ENCODE results near the gene PRTFDC1. TPM values are rescaled to one million over a fixed set of nuclear protein-coding genes. Genes with fewer than 3 reads are reported as not detected.
A peak's percentile ranks its signal among the peaks of the same experiment; 100 is the strongest.
"Not testable (repeated sequence)": the region's sequence is repeated elsewhere in the genome, so short reads cannot be mapped to it uniquely, and the experiment has no call there.

Gene PRTFDC1
- polyA plus RNA-seq, 3 donors, result 43.1 to 51.9 (median 48.3) TPM

- DNase-seq (ENCODE audit: low read depth in 3 of 3, low spot score in 2 of 3), result no peak
These were observed 14.6 kb upstream of the PRTFDC1 start for GRCh38 chr10:24966962-24967481.

- DNase-seq (ENCODE audit: low read depth in 3 of 3, low spot score in 2 of 3), result no peak
These were observed 12.6 kb upstream of the PRTFDC1 start for GRCh38 chr10:24965051-24965450.

GRCh38 chr10:24963521-24964041, 11.2 kb upstream of the PRTFDC1 start:
- DNase-seq (ENCODE audit: low read depth in 3 of 3, low spot score in 2 of 3), result no peak

DNA sequence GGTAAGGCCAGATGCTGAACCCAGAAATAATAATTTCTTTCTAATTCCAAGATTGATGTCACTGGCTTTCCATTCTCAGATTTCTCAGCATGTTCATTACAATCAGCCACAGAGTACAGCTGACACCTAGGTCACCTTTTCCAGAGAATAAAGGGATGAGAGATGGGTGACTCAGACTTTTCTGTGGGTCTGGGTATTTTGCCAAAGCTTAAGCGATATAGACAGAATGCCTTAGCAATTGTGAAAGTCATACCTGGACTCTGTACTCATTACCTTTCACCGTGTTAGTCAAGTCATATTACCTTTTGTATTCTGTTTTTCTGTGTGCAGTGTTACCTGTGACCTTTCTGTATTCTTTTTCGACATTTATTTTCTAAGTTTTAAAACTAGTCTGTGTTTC, 10.6 kb upstream of the PRTFDC1 start:
- no peak for DNase-seq (ENCODE audit: low read depth in 3 of 3, low spot score in 2 of 3)

GRCh38 chr10:24961582-24961981, 9.2 kb upstream of the PRTFDC1 start:
- no peak for DNase-seq (ENCODE audit: low read depth in 3 of 3, low spot score in 2 of 3)

DNA sequence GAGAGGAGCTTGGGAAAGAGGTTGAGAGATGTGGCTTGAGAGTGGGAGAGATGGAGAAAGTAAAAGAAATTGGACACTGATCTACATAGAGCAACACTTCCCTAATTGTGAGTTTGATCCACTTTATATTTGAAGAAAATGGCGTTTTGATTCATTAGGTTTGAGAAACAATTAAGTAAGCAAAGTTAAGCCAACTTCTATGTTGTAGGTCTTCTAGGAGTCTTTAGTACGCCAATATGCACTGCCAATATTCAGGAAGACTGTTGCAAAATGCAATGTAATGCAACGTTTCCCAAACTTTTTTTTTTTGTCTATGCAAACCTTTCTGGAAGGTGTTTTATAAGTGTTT, 7.0 kb upstream of the PRTFDC1 start:
- no peak for DNase-seq (ENCODE audit: low read depth in 3 of 3, low spot score in 2 of 3)

DNA sequence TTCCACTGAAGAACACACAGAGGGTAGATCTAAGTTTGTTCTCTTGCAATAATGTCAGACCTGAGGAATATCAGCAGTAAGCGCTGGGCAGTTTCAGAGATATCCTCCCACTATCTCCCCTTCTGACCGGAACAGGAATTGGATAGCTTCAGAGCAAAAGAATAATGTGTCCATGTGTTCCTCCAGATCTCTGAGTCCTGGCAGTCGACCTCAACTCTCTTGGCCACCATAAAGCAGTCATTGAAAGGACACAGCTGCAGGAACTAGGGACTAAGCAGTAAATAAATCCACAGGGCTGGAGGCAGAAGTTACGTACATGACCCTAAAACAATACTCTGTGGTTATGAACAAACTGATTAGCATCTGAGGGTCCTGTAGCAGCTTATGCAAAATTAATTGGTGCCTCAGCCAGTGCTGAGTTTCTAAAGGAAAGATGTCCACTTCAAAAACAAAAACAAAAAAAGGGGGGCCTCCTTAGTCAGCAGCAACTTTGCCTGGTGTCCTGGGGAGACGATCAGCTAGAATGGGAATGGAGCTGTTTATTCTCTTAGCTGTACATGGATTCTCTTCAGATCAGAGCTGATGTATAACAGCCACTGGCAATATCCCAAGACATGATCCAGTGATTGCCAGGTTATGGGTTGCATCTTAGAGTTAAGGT, 6.4 kb upstream of the PRTFDC1 start:
- DNase-seq (ENCODE audit: low read depth in 3 of 3, low spot score in 2 of 3), result peak; percentile 74 to 76 (median 74)

DNA sequence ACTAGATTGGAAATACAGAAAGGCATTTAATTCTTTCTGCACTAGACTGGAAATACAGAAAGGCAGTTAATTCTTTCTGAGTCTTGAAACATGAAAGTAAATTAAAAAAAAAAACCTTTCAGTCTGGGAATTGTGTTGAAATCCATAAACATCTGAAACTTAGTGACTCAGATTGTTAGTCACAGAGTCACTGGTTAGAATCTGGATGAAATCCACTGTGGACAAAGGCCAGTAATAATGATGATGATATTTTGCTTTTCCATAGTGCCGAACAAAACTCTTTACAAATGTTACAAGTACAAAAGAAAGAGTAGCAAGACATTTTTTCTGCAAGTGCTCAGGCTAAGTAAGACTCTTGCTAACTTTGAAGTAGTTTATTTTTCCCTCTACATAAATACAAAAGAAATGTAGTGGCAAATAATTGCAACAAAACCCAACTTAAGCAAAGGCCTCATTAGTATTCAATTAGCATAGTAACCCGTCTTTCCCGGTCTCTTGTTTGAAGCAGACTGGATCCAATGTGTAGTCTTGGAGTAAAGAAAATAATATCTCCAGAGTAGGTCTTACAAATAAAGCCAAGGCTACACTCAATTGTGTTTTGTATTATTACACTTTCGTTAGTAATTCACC, 5.8 kb upstream of the PRTFDC1 start:
- DNase-seq (ENCODE audit: low read depth in 3 of 3, low spot score in 2 of 3), result no peak

DNA sequence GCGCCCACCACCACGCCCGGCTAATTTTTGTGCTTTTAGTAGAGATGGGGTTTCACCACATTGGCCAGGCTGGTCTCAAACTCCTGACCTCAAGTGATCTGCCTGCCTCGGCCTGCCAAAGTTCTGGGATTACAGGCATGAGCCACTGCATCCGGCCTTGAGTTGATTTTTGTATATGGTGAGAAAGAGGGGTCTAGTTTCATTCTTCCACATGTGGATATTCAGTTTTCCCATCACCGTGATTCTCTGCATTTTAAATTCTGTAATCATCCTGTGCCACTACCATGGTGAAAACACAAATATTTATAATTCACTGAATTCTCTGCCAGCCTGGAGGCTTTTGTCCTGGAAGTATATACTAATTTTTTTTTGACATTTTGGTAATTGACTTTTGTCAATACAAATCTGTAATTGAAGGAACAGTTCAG, 5.2 kb upstream of the PRTFDC1 start:
- DNase-seq (ENCODE audit: low read depth in 3 of 3, low spot score in 2 of 3), result not testable (repeated sequence)

GRCh38 chr10:24953675-24954074, 1.3 kb upstream of the PRTFDC1 start:
- no peak for DNase-seq (ENCODE audit: low read depth in 3 of 3, low spot score in 2 of 3)

DNA sequence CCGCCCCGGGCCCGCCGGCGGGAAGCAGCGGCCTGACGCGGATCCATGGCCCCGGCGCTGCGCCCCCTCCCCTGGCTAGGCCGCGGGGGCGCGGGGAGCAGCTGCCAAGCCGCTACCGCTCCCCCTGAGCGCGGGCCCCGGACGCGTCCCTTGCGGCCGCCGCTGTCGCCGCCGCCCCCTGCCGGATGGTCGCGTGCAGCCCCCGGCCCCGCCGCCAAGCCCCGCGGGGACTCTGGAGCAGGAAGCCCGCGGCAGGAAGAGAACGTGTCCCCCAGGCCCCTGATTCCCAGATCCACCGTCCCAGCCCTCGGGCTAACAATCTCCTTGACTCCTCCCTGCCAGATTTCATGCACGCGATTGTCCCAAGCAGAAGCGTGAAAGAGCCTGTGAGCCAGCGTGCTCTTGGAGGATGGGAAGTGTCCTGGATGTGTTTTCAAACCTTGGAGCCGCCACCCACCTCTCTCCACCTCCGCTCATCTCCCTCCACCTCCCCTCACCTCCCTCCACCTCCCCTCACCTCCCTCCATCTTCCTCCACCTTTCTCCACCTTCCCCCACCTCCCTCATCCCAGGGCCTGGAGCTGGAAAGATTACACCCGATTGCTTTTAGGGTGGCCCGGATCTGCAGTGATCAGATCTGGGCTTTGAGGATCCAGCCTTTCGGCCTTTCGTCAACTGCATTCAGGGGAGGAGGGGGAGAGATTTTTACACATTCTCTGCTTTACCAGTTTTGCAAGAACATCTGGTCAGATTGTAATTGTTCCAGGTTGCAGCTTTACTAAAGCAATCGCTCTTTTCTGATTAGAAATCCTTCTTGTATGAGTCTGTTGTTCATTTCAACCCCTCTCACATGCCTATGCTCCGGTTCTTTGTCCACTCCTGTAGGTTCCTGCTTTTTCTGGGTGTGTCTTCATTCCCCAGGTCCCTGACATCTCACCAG, 570 bp upstream of the PRTFDC1 start:
- peak in 1 of 3 donors; percentile 41 for DNase-seq (ENCODE audit: low read depth in 3 of 3, low spot score in 2 of 3)

DNA sequence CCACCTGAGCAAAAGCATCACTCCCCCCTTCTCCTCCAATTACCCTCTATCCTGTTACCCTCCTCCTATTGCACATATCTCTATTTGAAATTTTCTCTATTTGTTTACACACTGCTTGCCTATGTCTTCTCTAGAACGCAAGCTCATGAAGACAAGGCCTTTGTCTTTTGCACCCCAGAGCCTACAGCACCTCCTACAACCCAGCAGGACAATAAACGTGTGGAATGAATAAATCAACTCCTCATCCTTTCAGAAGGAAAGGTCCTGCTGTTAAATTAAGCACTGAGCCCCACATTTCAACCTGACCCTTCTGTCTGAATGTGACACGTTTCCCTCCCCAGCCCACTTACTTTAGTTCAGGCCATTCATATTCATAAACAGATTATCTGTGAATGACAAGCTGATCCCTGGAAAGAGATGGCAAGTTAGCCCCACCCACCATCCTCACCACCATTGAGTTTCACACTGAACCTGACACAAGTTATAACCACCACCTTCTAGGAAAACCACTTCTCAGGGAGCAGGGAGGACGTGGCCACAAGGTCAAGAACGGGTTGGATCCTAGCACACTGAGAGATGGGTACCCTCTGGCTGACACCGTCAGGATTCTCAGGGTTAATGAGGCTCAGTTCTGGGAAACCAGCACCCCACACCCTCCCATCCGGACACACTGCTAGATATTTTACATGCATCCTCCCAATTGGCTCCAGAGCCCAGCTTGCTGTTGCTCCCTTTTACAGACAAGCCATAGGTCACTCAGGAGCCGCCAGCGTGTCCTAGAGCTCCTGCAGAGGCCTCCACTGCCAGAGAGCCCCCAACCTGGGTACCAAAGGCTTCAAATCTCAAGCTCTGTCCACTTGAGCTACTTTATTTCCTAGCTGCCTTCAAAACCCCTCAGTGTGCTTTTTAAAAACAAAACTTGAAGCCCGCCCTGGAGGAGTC, 934 bp downstream of the PRTFDC1 start:
- peak in 1 of 3 donors; percentile 27 for DNase-seq (ENCODE audit: low read depth in 3 of 3, low spot score in 2 of 3)

- DNase-seq (ENCODE audit: low read depth in 3 of 3, low spot score in 2 of 3), result no peak
These were observed 2.0 kb downstream of the PRTFDC1 start for GRCh38 chr10:24950439-24950838.

GRCh38 chr10:24949616-24950015, 2.8 kb downstream of the PRTFDC1 start:
- no peak for DNase-seq (ENCODE audit: low read depth in 3 of 3, low spot score in 2 of 3)

- no peak for DNase-seq (ENCODE audit: low read depth in 3 of 3, low spot score in 2 of 3)
These were observed 4.9 kb downstream of the PRTFDC1 start for GRCh38 chr10:24947304-24948097.

DNA sequence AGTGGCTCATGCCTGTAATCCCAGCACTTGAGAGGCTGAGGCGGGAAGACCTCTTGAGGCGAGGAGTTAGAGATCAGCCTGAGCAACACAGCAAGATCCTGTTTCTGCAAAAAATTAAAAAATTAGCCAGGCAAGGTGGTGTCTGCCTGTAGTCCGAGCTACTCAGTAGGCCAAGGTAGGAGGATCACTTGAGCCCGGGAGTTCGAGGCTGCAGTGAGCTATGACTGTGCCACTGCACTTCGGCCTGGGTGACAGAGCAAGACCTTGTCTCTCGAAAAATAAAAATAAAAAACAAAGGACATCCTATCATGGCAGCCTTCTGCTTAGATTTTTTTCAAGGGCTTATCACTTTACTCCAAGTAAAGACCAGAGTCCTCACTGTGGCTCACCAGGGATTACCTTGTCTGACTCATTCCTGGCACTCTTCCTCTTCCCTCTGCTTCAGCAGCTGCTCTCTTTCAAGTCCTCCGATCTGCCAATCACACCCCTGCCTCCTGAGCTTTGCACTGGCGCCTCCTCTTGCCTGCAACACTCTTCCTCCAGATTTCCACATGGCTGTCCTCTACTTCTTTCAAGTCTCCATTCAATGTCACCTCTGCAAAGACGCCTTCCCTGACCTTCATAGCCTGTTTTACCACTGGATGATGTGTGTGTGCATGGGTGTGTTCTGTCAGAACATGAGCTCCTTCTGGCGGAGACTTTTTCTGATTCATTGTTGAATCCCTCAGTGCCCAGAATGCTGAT, 7.7 kb downstream of the PRTFDC1 start:
- DNase-seq (ENCODE audit: low read depth in 3 of 3, low spot score in 2 of 3), result no peak

DNA sequence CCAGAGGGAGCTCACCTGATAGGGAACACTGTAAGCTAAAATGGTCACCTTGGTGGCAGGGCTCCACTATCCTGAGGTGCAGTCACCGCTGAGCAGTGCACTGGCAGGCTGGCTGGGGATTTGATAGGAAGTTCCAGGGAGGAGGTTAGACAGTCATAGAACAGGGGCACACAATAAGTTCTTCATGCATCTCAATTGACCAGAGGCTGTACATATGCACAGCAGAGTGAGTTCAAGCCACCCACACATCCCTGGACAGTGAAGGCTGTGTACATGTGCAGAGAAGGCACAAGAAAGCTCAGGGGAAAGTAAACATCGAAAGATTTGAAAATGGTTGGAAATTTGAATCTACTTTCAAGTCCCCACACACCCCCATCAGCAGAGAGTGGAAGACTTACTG, 13.9 kb downstream of the PRTFDC1 start:
- no peak for DNase-seq (ENCODE audit: low read depth in 3 of 3, low spot score in 2 of 3)

- DNase-seq (ENCODE audit: low read depth in 3 of 3, low spot score in 2 of 3), result no peak
These were observed 14.3 kb downstream of the PRTFDC1 start for GRCh38 chr10:24938076-24938475.

All from right renal cortex interstitium (tissue), 3 donors.